Measurements from ENCODE around the gene GLDN.

DNA sequence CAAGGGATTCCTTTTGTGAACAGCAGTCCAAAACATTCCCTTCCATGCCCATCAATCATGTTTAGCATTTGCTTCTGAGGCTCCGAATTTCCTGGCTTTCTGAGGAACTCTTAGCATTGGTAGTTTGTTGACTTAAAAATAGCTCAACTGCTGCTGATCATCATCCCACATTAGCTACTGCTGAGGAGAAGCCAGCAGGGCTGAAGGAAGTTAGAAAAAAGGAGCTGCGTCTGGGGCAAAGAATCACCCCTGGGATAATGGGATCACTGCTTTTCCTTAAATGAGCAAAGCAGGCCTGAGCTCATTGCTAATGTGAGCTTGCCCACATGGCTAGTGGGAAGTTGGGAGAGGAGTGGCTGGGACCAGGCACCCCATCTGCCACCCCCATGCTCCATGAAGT lies 42.8 kb upstream of the GLDN start:
- TF ChIP-seq, protein P1, sequence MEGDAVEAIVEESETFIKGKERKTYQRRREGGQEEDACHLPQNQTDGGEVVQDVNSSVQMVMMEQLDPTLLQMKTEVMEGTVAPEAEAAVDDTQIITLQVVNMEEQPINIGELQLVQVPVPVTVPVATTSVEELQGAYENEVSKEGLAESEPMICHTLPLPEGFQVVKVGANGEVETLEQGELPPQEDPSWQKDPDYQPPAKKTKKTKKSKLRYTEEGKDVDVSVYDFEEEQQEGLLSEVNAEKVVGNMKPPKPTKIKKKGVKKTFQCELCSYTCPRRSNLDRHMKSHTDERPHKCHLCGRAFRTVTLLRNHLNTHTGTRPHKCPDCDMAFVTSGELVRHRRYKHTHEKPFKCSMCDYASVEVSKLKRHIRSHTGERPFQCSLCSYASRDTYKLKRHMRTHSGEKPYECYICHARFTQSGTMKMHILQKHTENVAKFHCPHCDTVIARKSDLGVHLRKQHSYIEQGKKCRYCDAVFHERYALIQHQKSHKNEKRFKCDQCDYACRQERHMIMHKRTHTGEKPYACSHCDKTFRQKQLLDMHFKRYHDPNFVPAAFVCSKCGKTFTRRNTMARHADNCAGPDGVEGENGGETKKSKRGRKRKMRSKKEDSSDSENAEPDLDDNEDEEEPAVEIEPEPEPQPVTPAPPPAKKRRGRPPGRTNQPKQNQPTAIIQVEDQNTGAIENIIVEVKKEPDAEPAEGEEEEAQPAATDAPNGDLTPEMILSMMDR (IDR thresholded peaks at IDR 0.05): no peak
- TF ChIP-seq ZNF425 (CRISPR knock-in tag; conservative IDR thresholded peaks at IDR 0.05): no peak
- no peak for TF ChIP-seq SP1 (CRISPR knock-in tag; conservative IDR thresholded peaks at IDR 0.05)
- TF ChIP-seq ATF1 (CRISPR knock-in tag; IDR thresholded peaks at IDR 0.05): no peak
- TF ChIP-seq ATF2 (CRISPR knock-in tag; IDR thresholded peaks at IDR 0.05; ENCODE audit: borderline replicate concordance, low read depth): no peak
- no peak for TF ChIP-seq ZSCAN18 (CRISPR knock-in tag; IDR thresholded peaks at IDR 0.05)
- no peak for TF ChIP-seq ESRRA (CRISPR knock-in tag; IDR thresholded peaks at IDR 0.05; ENCODE audit: borderline replicate concordance)
- no peak for TF ChIP-seq USF2 (CRISPR knock-in tag; IDR thresholded peaks at IDR 0.05)
- TF ChIP-seq, protein P2, sequence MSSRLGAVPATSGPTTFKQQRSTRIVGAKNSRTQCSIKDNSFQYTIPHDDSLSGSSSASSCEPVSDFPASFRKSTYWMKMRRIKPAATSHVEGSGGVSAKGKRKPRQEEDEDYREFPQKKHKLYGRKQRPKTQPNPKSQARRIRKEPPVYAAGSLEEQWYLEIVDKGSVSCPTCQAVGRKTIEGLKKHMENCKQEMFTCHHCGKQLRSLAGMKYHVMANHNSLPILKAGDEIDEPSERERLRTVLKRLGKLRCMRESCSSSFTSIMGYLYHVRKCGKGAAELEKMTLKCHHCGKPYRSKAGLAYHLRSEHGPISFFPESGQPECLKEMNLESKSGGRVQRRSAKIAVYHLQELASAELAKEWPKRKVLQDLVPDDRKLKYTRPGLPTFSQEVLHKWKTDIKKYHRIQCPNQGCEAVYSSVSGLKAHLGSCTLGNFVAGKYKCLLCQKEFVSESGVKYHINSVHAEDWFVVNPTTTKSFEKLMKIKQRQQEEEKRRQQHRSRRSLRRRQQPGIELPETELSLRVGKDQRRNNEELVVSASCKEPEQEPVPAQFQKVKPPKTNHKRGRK (CRISPR knock-in tag; IDR thresholded peaks at IDR 0.05; ENCODE audit: borderline replicate concordance): no peak
- TF ChIP-seq RELA (CRISPR knock-in tag; IDR thresholded peaks at IDR 0.05; ENCODE audit: borderline replicate concordance): no peak
- TF ChIP-seq ATF6 (CRISPR knock-in tag; IDR thresholded peaks at IDR 0.05): no peak

Measured in WTC11 (cell line).